Measurements from ENCODE around the gene GNA15.
"Not testable (repeated sequence)": the region's sequence is repeated elsewhere in the genome, so short reads cannot be mapped to it uniquely, and the experiment has no call there.

GNA15 gene

GRCh38 chr19:3201911-3202310, 66.1 kb downstream of the GNA15 start:
- no peak overlapping the region for H3K27ac ChIP-seq
- no peak for DNase-seq (ENCODE audit: low read depth, low spot score)

GRCh38 chr19:3202346-3202745, 66.5 kb downstream of the GNA15 start:
- DNase-seq (ENCODE audit: low read depth, low spot score) = no peak
- no peak overlapping the region for H3K27ac ChIP-seq

GRCh38 chr19:3202895-3203294, 67.1 kb downstream of the GNA15 start:
- DNase-seq (ENCODE audit: low read depth, low spot score); H3K27ac ChIP-seq: not testable (repeated sequence)

- no peak overlapping the region for H3K27ac ChIP-seq
- no peak for DNase-seq (ENCODE audit: low read depth, low spot score)
Measured at GRCh38 chr19:3203805-3204645, 68.2 kb downstream of the GNA15 start.

- no peak for DNase-seq (ENCODE audit: low read depth, low spot score)
- no peak overlapping the region for H3K27ac ChIP-seq
Measured at GRCh38 chr19:3204646-3205275, 68.9 kb downstream of the GNA15 start.

- no peak for DNase-seq (ENCODE audit: low read depth, low spot score)
- no peak overlapping the region for H3K27ac ChIP-seq
Measured at GRCh38 chr19:3206216-3206953, 70.6 kb downstream of the GNA15 start.

GRCh38 chr19:3207461-3208242, 71.8 kb downstream of the GNA15 start:
- H3K27ac ChIP-seq = no peak overlapping the region
- no peak for DNase-seq (ENCODE audit: low read depth, low spot score)

GRCh38 chr19:3208317-3209207, 72.7 kb downstream of the GNA15 start:
- no peak for DNase-seq (ENCODE audit: low read depth, low spot score)
- H3K27ac ChIP-seq = no peak overlapping the region

- DNase-seq (ENCODE audit: low read depth, low spot score) = no peak
- no peak overlapping the region for H3K27ac ChIP-seq
Measured at GRCh38 chr19:3210347-3211017, 74.6 kb downstream of the GNA15 start.

- DNase-seq (ENCODE audit: low read depth, low spot score) = no peak
- no peak overlapping the region for H3K27ac ChIP-seq
Measured at GRCh38 chr19:3211191-3211590, 75.4 kb downstream of the GNA15 start.

GRCh38 chr19:3213159-3213558, 77.3 kb downstream of the GNA15 start:
- H3K27ac ChIP-seq = no peak overlapping the region
- no peak for DNase-seq (ENCODE audit: low read depth, low spot score)

All from epithelial cell of prostate (primary cell).